Mesendoderm (in vitro differentiated cells): ENCODE results near the gene LRRTM4.
"Not testable (repeated sequence)": the region's sequence is repeated elsewhere in the genome, so short reads cannot be mapped to it uniquely, and the experiment has no call there.

Experiments
- DNase-seq: peaks from one replicate; pipeline ENCODE4 v3.0.0; 2013
- H2AK5ac ChIP-seq: 2 replicates; pipeline ENCODE4 v1.6.1; 2013; ENCODE audit warnings: low read length, inconsistent platforms
- H2BK120ac ChIP-seq: 2 replicates; pipeline ENCODE4 v1.6.1; 2013; ENCODE audit warnings: low read depth, mild to moderate bottlenecking, low read length, moderate library complexity, mixed read lengths
- H2BK15ac ChIP-seq: replicated peaks from 2 replicates; pipeline ENCODE4 v1.6.1; 2013; ENCODE audit warnings: low read depth, mild to moderate bottlenecking, moderate library complexity
- H2BK5ac ChIP-seq: 2 replicates; pipeline ENCODE4 v1.6.1; 2013; ENCODE audit warnings: low read length, inconsistent platforms
- H3K18ac ChIP-seq: 2 replicates; pipeline ENCODE4 v1.6.1; 2013; ENCODE audit warnings: mild to moderate bottlenecking, low read length, mixed read lengths
- H3K23ac ChIP-seq: one replicate; pipeline ENCODE4 v1.6.1; 2013; ENCODE audit warnings: low read length
- H3K27ac ChIP-seq: 2 replicates; pipeline ENCODE4 v1.5.1; 2013; ENCODE audit warnings: low read depth, mild to moderate bottlenecking, inconsistent platforms, low read length, moderate library complexity
- H3K27me3 ChIP-seq: 2 replicates; pipeline ENCODE4 v1.6.1; 2013; ENCODE audit warnings: low read length, control low read depth, mild to moderate bottlenecking, inconsistent platforms; ENCODE audit not compliant: insufficient read depth, poor library complexity
- H3K36me3 ChIP-seq: 2 replicates; pipeline ENCODE4 v1.6.1; 2013; ENCODE audit warnings: low read length, inconsistent platforms; ENCODE audit not compliant: control insufficient read depth, insufficient read depth
- H3K4ac ChIP-seq: one replicate; pipeline ENCODE4 v1.6.1; 2013; ENCODE audit warnings: low read depth, mild to moderate bottlenecking, low read length, moderate library complexity
- H3K4me1 ChIP-seq: 2 replicates; pipeline ENCODE4 v1.6.1; 2013; ENCODE audit warnings: low read depth, low read length, inconsistent platforms; ENCODE audit not compliant: control insufficient read depth
- H3K4me2 ChIP-seq: 2 replicates; pipeline ENCODE4 v1.6.1; 2013; ENCODE audit warnings: low read length
- H3K4me3 ChIP-seq: 2 replicates; pipeline ENCODE4 v1.5.1; 2013; ENCODE audit warnings: mild to moderate bottlenecking, low read length
- H3K56ac ChIP-seq: one replicate; pipeline ENCODE4 v1.6.1; 2013; ENCODE audit warnings: low read length
- H3K79me1 ChIP-seq: 2 replicates; pipeline ENCODE4 v1.6.1; 2013; ENCODE audit warnings: low read length, inconsistent platforms
- H3K79me2 ChIP-seq: 2 replicates; pipeline ENCODE4 v1.6.1; 2013; ENCODE audit warnings: mild to moderate bottlenecking, low read length; ENCODE audit not compliant: control insufficient read depth, insufficient read depth
- H3K9ac ChIP-seq: 2 replicates; pipeline ENCODE4 v1.6.1; 2013; ENCODE audit warnings: low read length, inconsistent platforms
- H4K5ac ChIP-seq: one replicate; pipeline ENCODE4 v1.6.1; 2013; ENCODE audit warnings: low read length
- H4K8ac ChIP-seq: one replicate; pipeline ENCODE4 v1.6.1; 2013; ENCODE audit warnings: low read depth, mild to moderate bottlenecking, control low read depth, low read length, moderate library complexity
- WGBS: extraction: QIAGEN DNeasy Blood & Tissue Kit; methylation state at CpG from one replicate; pipeline ENCODE4 v1.1.7; 2013; ENCODE audit warnings: low lambda C conversion rate, missing lambda C conversion rate; ENCODE audit not compliant: insufficient coverage; ENCODE audit errors: extremely low coverage; 5-methylcytosine and 5-hydroxymethylcytosine counted together

LRRTM4 gene

GRCh38 chr2:77105008-77105407, 417.2 kb downstream of the LRRTM4 start:
- Histone ChIP-seq H3K27ac (no peak overlapping the region), H3K4me1 (peaks cover 4% of the 10 kb centered on the region), H3K79me1 (peaks cover 1% of the 10 kb centered on the region), H3K36me3 (no peaks in the 10 kb centered on the region), H3K18ac (no peak overlapping the region), H3K79me2 (no peaks in the 10 kb centered on the region), H3K4me2 (no peak overlapping the region), H2BK5ac (no peak overlapping the region), H4K8ac (no peak overlapping the region), H2BK120ac (no peak overlapping the region), H3K23ac (no peak overlapping the region), H3K4ac (no peak overlapping the region), H2AK5ac (no peak overlapping the region), H3K4me3 (no peak overlapping the region), H3K27me3 (no peaks in the 10 kb centered on the region), H2BK15ac (no peak overlapping the region), H3K9ac (no peak overlapping the region), H3K56ac (no peak overlapping the region), H4K5ac (no peak overlapping the region)
- WGBS, result 100% methylated on average over 1 of the region's 3 CpGs
- no peak for DNase-seq

GRCh38 chr2:77104554-77104953, 417.6 kb downstream of the LRRTM4 start:
- Histone ChIP-seq H4K8ac (no peak overlapping the region), H2BK120ac (no peak overlapping the region), H3K27ac (no peak overlapping the region), H3K4me3 (no peak overlapping the region), H2BK15ac (no peak overlapping the region), H3K4me1 (peaks cover 4% of the 10 kb centered on the region), H3K27me3 (no peaks in the 10 kb centered on the region), H3K36me3 (no peaks in the 10 kb centered on the region), H3K79me1 (peaks cover 1% of the 10 kb centered on the region), H4K5ac (no peak overlapping the region), H3K9ac (no peak overlapping the region), H3K23ac (no peak overlapping the region), H3K4me2 (no peak overlapping the region), H3K79me2 (no peaks in the 10 kb centered on the region), H3K4ac (no peak overlapping the region), H3K18ac (peak overlapping the region; percentile 32), H3K56ac (no peak overlapping the region), H2AK5ac (no peak overlapping the region), H2BK5ac (no peak overlapping the region)
- WGBS, result no CpG with 5 or more reads among the region's 6 CpGs
- peak; percentile 51 for DNase-seq

DNA sequence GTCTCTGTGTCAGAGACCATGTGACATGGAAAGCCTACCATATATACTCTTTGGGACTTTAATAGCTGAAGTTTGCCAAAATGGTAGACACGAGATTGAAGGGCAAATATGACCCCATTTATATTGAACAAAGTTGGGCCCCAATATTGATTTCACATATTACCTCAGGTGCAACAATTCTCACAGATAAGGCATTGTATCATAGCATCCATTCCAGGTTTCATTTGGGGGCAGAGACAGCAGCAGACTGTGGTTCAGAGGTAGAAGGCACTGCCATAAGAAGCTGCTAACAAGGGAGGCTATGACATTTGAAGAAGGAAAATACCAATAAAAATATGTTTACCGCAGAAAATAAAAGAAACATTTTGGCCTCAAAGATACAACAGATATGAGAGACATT, 419.2 kb downstream of the LRRTM4 start:
- Histone ChIP-seq H2BK15ac (no peak overlapping the region), H3K4ac (no peak overlapping the region), H4K8ac (no peak overlapping the region), H3K27ac (no peak overlapping the region), H2BK120ac (no peak overlapping the region), H3K4me1 (peaks cover 4% of the 10 kb centered on the region), H3K36me3 (no peaks in the 10 kb centered on the region), H3K9ac (no peak overlapping the region), H4K5ac (no peak overlapping the region), H2BK5ac (no peak overlapping the region), H3K56ac (no peak overlapping the region), H2AK5ac (peak overlapping the region; percentile 54), H3K79me1 (peaks cover 1% of the 10 kb centered on the region), H3K18ac (no peak overlapping the region), H3K79me2 (no peaks in the 10 kb centered on the region), H3K27me3 (no peaks in the 10 kb centered on the region), H3K4me3 (no peak overlapping the region), H3K4me2 (no peak overlapping the region), H3K23ac (no peak overlapping the region)
- no peak for DNase-seq
- WGBS, result no CpG with 5 or more reads among the region's 2 CpGs

- no peaks in the 10 kb centered on the region for H3K36me3 ChIP-seq
- H2AK5ac ChIP-seq, result no peak overlapping the region
- no peak overlapping the region for H4K8ac ChIP-seq
- no peaks in the 10 kb centered on the region for H3K79me2 ChIP-seq
- no peak overlapping the region for H2BK120ac ChIP-seq
- H3K9ac ChIP-seq, result no peak overlapping the region
- H2BK15ac ChIP-seq, result no peak overlapping the region
- H3K79me1 ChIP-seq, result peaks cover 1% of the 10 kb centered on the region
- no peak overlapping the region for H4K5ac ChIP-seq
- no peaks in the 10 kb centered on the region for H3K27me3 ChIP-seq
- H3K4me3 ChIP-seq, result no peak overlapping the region
- H3K4me2 ChIP-seq, result no peak overlapping the region
- H3K4ac ChIP-seq, result peak overlapping the region; percentile 36
- H3K27ac ChIP-seq, result no peak overlapping the region
- H3K56ac ChIP-seq, result no peak overlapping the region
- H3K4me1 ChIP-seq, result peaks cover 4% of the 10 kb centered on the region
- H3K23ac ChIP-seq, result no peak overlapping the region
- DNase-seq, result peak; percentile 51
- no CpG with 5 or more reads among the region's 8 CpGs for WGBS
- no peak overlapping the region for H2BK5ac ChIP-seq
- H3K18ac ChIP-seq, result peak overlapping the region; percentile 87
These were observed 420.3 kb downstream of the LRRTM4 start for GRCh38 chr2:77101796-77102452.

- DNase-seq, result no peak
- Histone ChIP-seq H3K9ac (no peak overlapping the region), H3K27ac (no peak overlapping the region), H3K79me1 (peaks cover 1% of the 10 kb centered on the region), H3K56ac (no peak overlapping the region), H3K4me3 (no peak overlapping the region), H3K79me2 (no peaks in the 10 kb centered on the region), H3K36me3 (no peaks in the 10 kb centered on the region), H2AK5ac (no peak overlapping the region), H4K8ac (no peak overlapping the region), H3K4ac (no peak overlapping the region), H3K27me3 (no peaks in the 10 kb centered on the region), H2BK5ac (no peak overlapping the region), H4K5ac (no peak overlapping the region), H3K23ac (no peak overlapping the region), H3K18ac (no peak overlapping the region), H2BK120ac (no peak overlapping the region), H3K4me2 (no peak overlapping the region), H3K4me1 (peaks cover 4% of the 10 kb centered on the region), H2BK15ac (no peak overlapping the region)
- no CpG with 5 or more reads among the region's 2 CpGs for WGBS
These were observed 422.2 kb downstream of the LRRTM4 start for GRCh38 chr2:77099961-77100360.

GRCh38 chr2:77095525-77095924, 426.7 kb downstream of the LRRTM4 start:
- not testable (repeated sequence) for H3K4me1 ChIP-seq, H3K4me3 ChIP-seq, H3K4ac ChIP-seq, H3K4me2 ChIP-seq, H2BK15ac ChIP-seq, H4K5ac ChIP-seq, H3K9ac ChIP-seq, H3K23ac ChIP-seq, H3K56ac ChIP-seq, H3K79me2 ChIP-seq, H2AK5ac ChIP-seq, H3K79me1 ChIP-seq, H2BK120ac ChIP-seq, H3K36me3 ChIP-seq, H3K27me3 ChIP-seq, H4K8ac ChIP-seq, H3K27ac ChIP-seq, H2BK5ac ChIP-seq
- peak; percentile 18 for DNase-seq
- WGBS, result no CpG with 5 or more reads among the region's 8 CpGs
- peak overlapping the region; percentile 75 for H3K18ac ChIP-seq
